H1 (cell line): ENCODE results near the gene RASEF. TPM values are rescaled to one million over a fixed set of nuclear protein-coding genes. Genes with fewer than 3 reads are reported as not detected.

Experiments
- CTCF ChIA-PET: fragments of 300-600 bp; sonication (Branson Sonifier 250); formaldehyde crosslinking; loops from one replicate; lab custom pipeline; 2021; ENCODE audit not compliant: partially characterized antibody; lab: Charles Lee
- POLR2A ChIA-PET: fragments of 300-600 bp; sonication (Branson Sonifier 250); formaldehyde crosslinking; loops from one replicate; lab custom pipeline; 2021; ENCODE audit warnings: inconsistent platforms; ENCODE audit not compliant: partially characterized antibody; lab: Charles Lee
- DNase-seq, 2 experiments: peaks; one replicate each; pipeline versions ENCODE4 v3.0.0 to v3.0.0-alpha.2; 2010 to 2022; ENCODE audit warnings: low spot score in 2 of 2, low read depth in 1 of 2, mixed read lengths in 1 of 2
- FAIRE-seq: peaks from 2 replicates; lab custom pipeline; 2011; peaks lifted over from hg19 to GRCh38; lab: Jason Lieb, UNC
- H2AFZ ChIP-seq: 2 replicates; pipeline ENCODE4 v1.8.1; 2012; ENCODE audit warnings: low read length, inconsistent platforms
- H2AK5ac ChIP-seq: 2 replicates; pipeline ENCODE4 v1.6.1; 2013; ENCODE audit warnings: low read depth, low read length
- H2BK120ac ChIP-seq: replicated peaks from 2 replicates; pipeline ENCODE3; 2013; ENCODE audit warnings: low read depth, low read length, inconsistent platforms
- H2BK12ac ChIP-seq: 2 replicates; pipeline ENCODE4 v1.6.1; 2013; ENCODE audit warnings: low read depth, low read length
- H2BK15ac ChIP-seq: 2 replicates; pipeline ENCODE4 v1.6.1; 2013; ENCODE audit warnings: low read length
- H2BK20ac ChIP-seq: 2 replicates; pipeline ENCODE4 v1.6.1; 2013; ENCODE audit warnings: low read length
- H2BK5ac ChIP-seq: 2 replicates; pipeline ENCODE4 v1.6.1; 2013; ENCODE audit warnings: low read depth, low read length
- H3K14ac ChIP-seq: 2 replicates; pipeline ENCODE4 v1.6.1; 2013; ENCODE audit warnings: inconsistent platforms; ENCODE audit not compliant: insufficient read length
- H3K18ac ChIP-seq: 2 replicates; pipeline ENCODE4 v1.6.1; 2013; ENCODE audit warnings: low read length; ENCODE audit errors: extremely low read depth
- H3K23ac ChIP-seq: 2 replicates; pipeline ENCODE4 v1.6.1; 2013; ENCODE audit warnings: inconsistent platforms; ENCODE audit not compliant: insufficient read length
- H3K23me2 ChIP-seq: 2 replicates; pipeline ENCODE4 v1.6.1; 2013; ENCODE audit warnings: low read depth, low read length
- H3K27ac ChIP-seq: 2 replicates; pipeline ENCODE4 v1.6.1; 2011; ENCODE audit warnings: low read depth, low read length, inconsistent platforms
- H3K27me3 ChIP-seq, 4 experiments: replicated peaks in 1 of 4; 1 replicate in 1 of 4; 2 replicates in 3 of 4; pipeline versions ENCODE4 v1.6.1 to v1.8.1; 2011 to 2013; ENCODE audit warnings: low read length in 3 of 4, mild to moderate bottlenecking in 3 of 4, inconsistent platforms in 2 of 4, mixed read lengths in 2 of 4, moderate library complexity in 1 of 4; ENCODE audit not compliant: control insufficient read depth in 3 of 4, insufficient read depth in 3 of 4; ENCODE audit errors: extremely low read depth in 1 of 4
- H3K36me3 ChIP-seq, 4 experiments: 2 replicates each; pipeline versions ENCODE4 v1.6.1 to v1.8.1; 2011 to 2013; ENCODE audit warnings: mild to moderate bottlenecking in 4 of 4, low read length in 3 of 4, moderate library complexity in 2 of 4, control low read depth in 1 of 4, inconsistent platforms in 1 of 4; ENCODE audit not compliant: insufficient read depth in 4 of 4, control insufficient read depth in 2 of 4
- H3K4ac ChIP-seq: replicated peaks from 2 replicates; pipeline ENCODE3; 2013; ENCODE audit warnings: low read length, low read depth, mixed read lengths, inconsistent platforms; ENCODE audit not compliant: insufficient read length
- H3K4me1 ChIP-seq, 4 experiments: replicated peaks in 1 of 4; 1 replicate in 1 of 4; 2 replicates in 3 of 4; pipeline versions ENCODE4 v1.6.1 to v1.8.1; 2011 to 2013; ENCODE audit warnings: low read length in 3 of 4, inconsistent platforms in 2 of 4, mixed read lengths in 1 of 4; ENCODE audit not compliant: insufficient read depth in 4 of 4, control insufficient read depth in 3 of 4
- H3K4me2 ChIP-seq, 2 experiments: 2 replicates each; pipeline versions ENCODE4 v1.6.1 to v1.8.1; 2011 to 2013; ENCODE audit warnings: low read depth in 2 of 2, low read length in 2 of 2, control low read depth in 1 of 2, inconsistent platforms in 1 of 2, mild to moderate bottlenecking in 1 of 2; ENCODE audit not compliant: insufficient read depth in 1 of 2
- H3K4me3 ChIP-seq, 4 experiments: fragments of 200-600, 300-600 bp in 1 of 4; sonication (generic), shearing (Covaris generic), sonication (Bioruptor Twin) in 1 of 4; 2 replicates each; pipeline versions ENCODE4 v1.5.1 to v1.8.1; 2011 to 2016; ENCODE audit warnings: low read length in 4 of 4, low read depth in 3 of 4, control low read depth in 2 of 4, inconsistent platforms in 2 of 4, mild to moderate bottlenecking in 2 of 4, mixed read lengths in 1 of 4, moderate library complexity in 1 of 4; ENCODE audit not compliant: insufficient read depth in 2 of 4; ENCODE audit errors: extremely low read depth in 1 of 4
- H3K56ac ChIP-seq: replicated peaks from 2 replicates; pipeline ENCODE3; 2013; ENCODE audit warnings: low read depth, mild to moderate bottlenecking, mixed read lengths, low read length, inconsistent platforms; ENCODE audit not compliant: insufficient read length
- H3K79me1 ChIP-seq: 2 replicates; pipeline ENCODE4 v1.6.1; 2013; ENCODE audit warnings: low read depth, low read length, control low read depth
- H3K79me2 ChIP-seq, 2 experiments: 2 replicates each; pipeline versions ENCODE4 v1.6.1 to v1.8.1; 2012 to 2013; ENCODE audit warnings: low read length in 2 of 2, mild to moderate bottlenecking in 2 of 2, inconsistent platforms in 1 of 2; ENCODE audit not compliant: insufficient read depth in 2 of 2, control insufficient read depth in 1 of 2
- H3K9ac ChIP-seq, 4 experiments: replicated peaks in 1 of 4; 1 replicate in 1 of 4; 2 replicates in 3 of 4; pipeline versions ENCODE4 v1.6.1 to v1.8.1; 2011 to 2013; ENCODE audit warnings: low read depth in 3 of 4, low read length in 3 of 4, control low read depth in 2 of 4, mild to moderate bottlenecking in 2 of 4, moderate library complexity in 2 of 4, inconsistent platforms in 1 of 4; ENCODE audit errors: extremely low read depth in 1 of 4
- H3K9me3 ChIP-seq, 2 experiments: 2 replicates each; pipeline versions ENCODE4 v1.6.1 to v1.8.1; 2012 to 2013; ENCODE audit warnings: mild to moderate bottlenecking in 2 of 2, moderate library complexity in 2 of 2, control low read depth in 1 of 2, inconsistent platforms in 1 of 2, low read depth in 1 of 2, low read length in 1 of 2, mixed read lengths in 1 of 2; ENCODE audit not compliant: insufficient read depth in 2 of 2
- H4K20me1 ChIP-seq, 2 experiments: replicated peaks in 1 of 2; 2 replicates each; pipeline versions ENCODE3 to v1.8.1; 2011 to 2013; ENCODE audit warnings: inconsistent platforms in 2 of 2, low read length in 2 of 2, mild to moderate bottlenecking in 1 of 2; ENCODE audit not compliant: insufficient read depth in 2 of 2, control insufficient read depth in 1 of 2
- H4K5ac ChIP-seq: 2 replicates; pipeline ENCODE4 v1.6.1; 2013; ENCODE audit warnings: low read length, low read depth, mixed read lengths, inconsistent platforms; ENCODE audit not compliant: insufficient read length
- H4K8ac ChIP-seq: 2 replicates; pipeline ENCODE4 v1.8.0; 2013; ENCODE audit warnings: mild to moderate bottlenecking, moderate library complexity, low read length, inconsistent platforms; ENCODE audit not compliant: insufficient read depth; ENCODE audit errors: extremely low read depth
- H4K91ac ChIP-seq: replicated peaks from 2 replicates; pipeline ENCODE3; 2013; ENCODE audit warnings: low read length, mixed read lengths, inconsistent platforms; ENCODE audit not compliant: insufficient read length
- BACH1 ChIP-seq: IDR thresholded peaks from 2 replicates; pipeline ENCODE4 v1.6.1; 2012; ENCODE audit warnings: low read length, improper control_type of control experiment
- CBX8 ChIP-seq: fragments of 300-800, 300-1000 bp; sonication (generic); IDR thresholded peaks from 2 replicates; pipeline ENCODE4 v1.7.1; 2016; ENCODE audit warnings: low read depth, low read length, borderline replicate concordance
- KDM5A ChIP-seq: fragments of 200-600 bp; IDR thresholded peaks from 2 replicates; pipeline ENCODE4 v1.7.1; 2012; ENCODE audit warnings: mild to moderate bottlenecking, low read length, inconsistent platforms, mixed read lengths
- YY1 ChIP-seq: IDR thresholded peaks from 2 replicates; pipeline ENCODE4 v1.6.1; 2011; ENCODE audit warnings: low read depth, mild to moderate bottlenecking, low read length
- WGBS, 2 experiments: shearing (Covaris generic) in 1 of 2; methylation state at CpG; one replicate each; pipeline versions ENCODE4 v1.1.6 to v1.1.7; 2013 to 2015; ENCODE audit warnings: low lambda C conversion rate in 2 of 2, mixed read lengths in 2 of 2, inconsistent platforms in 1 of 2, low coverage in 1 of 2, missing lambda C conversion rate in 1 of 2; ENCODE audit not compliant: insufficient replicate concordance in 2 of 2, insufficient coverage in 1 of 2, insufficient read length in 1 of 2; ENCODE audit errors: extremely low coverage in 1 of 2, missing lambda C conversion rate in 1 of 2; 5-methylcytosine and 5-hydroxymethylcytosine counted together
- polyA plus RNA-seq, 7 experiments: library from polyadenylated mRNA; depleted of rRNA in 3 of 7; stranded (reverse) in 5 of 7; unstranded in 2 of 7; fragments of >200 nt in 5 of 7; fragments of 200-250 nt in 2 of 7; gene quantifications; 1 replicate in 5 of 7; 2 replicates in 1 of 7; 4 replicates in 1 of 7; pipeline versions ENCODE4 v1.2.1 to v1.2.3, GENCODE V29; 2011 to 2013; ENCODE audit warnings: missing spikeins in 2 of 7, mixed read lengths in 2 of 7
- total RNA-seq: library from RNA; stranded (reverse); fragmentation: NEBNext Ultra II Directional; extraction: Animal tissue kit (Norgen Biotek cat#: 25700); gene quantifications from 2 replicates; pipeline ENCODE4 v1.2.1, GENCODE V29; 2021
- TF ChIP-seq, protein P1 (sequence below): IDR thresholded peaks from 2 replicates; pipeline ENCODE4 v1.6.1; 2011; ENCODE audit warnings: low read length, improper control_type of control experiment

The RASEF gene
- total and polyA plus RNA-seq, 2 of the 8 experiments (the other 6 are each of a cell fraction or from before 2014, with no cell fraction given): 1.1 to 4.6 TPM

DNA sequence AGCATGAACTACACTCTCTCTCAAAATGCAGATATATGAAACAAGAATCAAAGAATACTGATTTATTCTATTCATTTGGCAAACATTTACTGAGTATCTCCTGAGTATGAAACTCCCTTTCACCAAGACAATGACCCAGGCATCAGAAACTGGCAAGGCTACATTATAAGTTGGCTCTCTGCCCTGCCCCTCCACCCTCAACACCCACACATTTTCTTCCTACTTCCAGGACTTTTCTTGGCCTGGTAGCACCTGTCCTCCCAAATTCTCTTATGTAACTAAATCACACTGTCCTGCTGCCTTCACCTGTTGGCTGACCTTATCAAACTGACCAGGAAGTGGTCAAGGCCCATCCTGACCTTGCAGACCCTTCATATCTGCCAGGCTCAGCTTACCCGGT, 3.5 kb downstream of the RASEF start:
- peaks cover 0 to 2% of the 10 kb centered on the region in 2 experiments; a peak in 1 of 4 replicates for H3K9me3 ChIP-seq
- no peak overlapping the region for H2AFZ ChIP-seq
- H2BK12ac ChIP-seq: no peak overlapping the region
- no peak overlapping the region for H2BK5ac ChIP-seq
- H3K9ac ChIP-seq: no peak overlapping the region
- TF ChIP-seq, protein P1, sequence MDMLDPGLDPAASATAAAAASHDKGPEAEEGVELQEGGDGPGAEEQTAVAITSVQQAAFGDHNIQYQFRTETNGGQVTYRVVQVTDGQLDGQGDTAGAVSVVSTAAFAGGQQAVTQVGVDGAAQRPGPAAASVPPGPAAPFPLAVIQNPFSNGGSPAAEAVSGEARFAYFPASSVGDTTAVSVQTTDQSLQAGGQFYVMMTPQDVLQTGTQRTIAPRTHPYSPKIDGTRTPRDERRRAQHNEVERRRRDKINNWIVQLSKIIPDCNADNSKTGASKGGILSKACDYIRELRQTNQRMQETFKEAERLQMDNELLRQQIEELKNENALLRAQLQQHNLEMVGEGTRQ: no peak
- TF ChIP-seq KDM5A (no peak), CBX8 (no peak), BACH1 (no peak), YY1 (no peak)
- H2BK20ac ChIP-seq: no peak overlapping the region
- DNase-seq: no peak
- H3K23ac ChIP-seq: no peak overlapping the region
- H3K4me2 ChIP-seq: no peak overlapping the region
- H3K27ac ChIP-seq: no peak overlapping the region
- H2BK120ac ChIP-seq: no peak overlapping the region
- H3K79me1 ChIP-seq: no peaks in the 10 kb centered on the region
- FAIRE-seq: no peak
- no peaks in the 10 kb centered on the region for H3K36me3 ChIP-seq
- 93% methylated on average over 1 of the region's 1 CpG; no CpG with 5 or more reads in 1 of the 2 experiments for WGBS, 2 experiments
- H3K56ac ChIP-seq: no peak overlapping the region
- no peak overlapping the region for H2AK5ac ChIP-seq
- no peaks in the 10 kb centered on the region for H4K20me1 ChIP-seq
- no peak overlapping the region for H3K4me3 ChIP-seq
- H2BK15ac ChIP-seq: no peak overlapping the region
- H3K4me1 ChIP-seq: peaks cover 0 to 4% (median 0%) of the 10 kb centered on the region in 4 experiments; a peak in 1 of 7 replicates
- CTCF ChIA-PET: no interaction called here
- no peak overlapping the region for H3K18ac ChIP-seq
- H3K27me3 ChIP-seq: peaks cover 0 to 35% (median 14%) of the 10 kb centered on the region in 4 experiments; a peak in 6 of 7 replicates
- H3K4ac ChIP-seq: no peak overlapping the region
- H4K91ac ChIP-seq: no peak overlapping the region
- H3K79me2 ChIP-seq: no peaks in the 10 kb centered on the region
- no peak overlapping the region for H4K8ac ChIP-seq
- H3K14ac ChIP-seq: no peak overlapping the region
- H3K23me2 ChIP-seq: peaks cover 5% of the 10 kb centered on the region; the same call in 1 of the 2 replicates
- H4K5ac ChIP-seq: no peak overlapping the region
- POLR2A ChIA-PET: no interaction called here
